K562 (cell line): ENCODE measurements around the gene RPE. TPM values are rescaled to one million over a fixed set of nuclear protein-coding genes. Genes with fewer than 3 reads are reported as not detected.

Source experiments
- CREM ChIP-seq: IDR thresholded peaks from 2 replicates; pipeline ENCODE4 v1.6.1; 2014; ENCODE audit warnings: antibody characterized with exemption, low read depth
- ELF1 ChIP-seq: fragments of 200-800 bp; sonication (Bioruptor generic); IDR thresholded peaks from 2 replicates; pipeline ENCODE4 v1.6.1; 2016; ENCODE audit warnings: missing genetic modification characterization, missing compliant biosample characterization
- ETS2 ChIP-seq: IDR thresholded peaks from 2 replicates; pipeline ENCODE4 v1.6.1; 2016; ENCODE audit warnings: borderline replicate concordance, missing genetic modification characterization, mild to moderate bottlenecking, moderate library complexity, missing compliant biosample characterization; ENCODE audit not compliant: poor library complexity, severe bottlenecking
- IFI16 ChIP-seq: fragments of 250-450 bp; sonication (Bioruptor Pico); IDR thresholded peaks from 2 replicates; pipeline ENCODE4 v2.1.2; 2022; ENCODE audit warnings: mild to moderate bottlenecking, inconsistent platforms
- KAT7 ChIP-seq: sonication (generic); formaldehyde crosslinking; IDR thresholded peaks from 2 replicates; pipeline ENCODE4 v1.8.0; 2022; ENCODE audit warnings: missing genetic modification reagents, mild to moderate bottlenecking, borderline replicate concordance
- MBD2 ChIP-seq: sonication (generic); IDR thresholded peaks from 2 replicates; pipeline ENCODE4 v1.6.1; 2016; ENCODE audit warnings: low read depth, borderline replicate concordance
- TEAD2 ChIP-seq: fragments of 450-650 bp; IDR thresholded peaks from 2 replicates; pipeline ENCODE4 v1.6.1; 2016; ENCODE audit warnings: missing genetic modification characterization, control low read depth, missing compliant biosample characterization
- ZSCAN29 ChIP-seq: fragments of 450-650 bp; IDR thresholded peaks from 2 replicates; pipeline ENCODE4 v1.6.1; 2017
- polyA plus RNA-seq, 8 experiments: library from polyadenylated mRNA; depleted of rRNA in 4 of 8; stranded (reverse) in 5 of 8; unstranded in 3 of 8; fragments of >200 nt; fragmentation: Nextera tagmentation in 2 of 8; fragmentation: Illumina TruSeq in 1 of 8; extraction: Ambion mirVana in 2 of 8; extraction: Trizol in 1 of 8; gene quantifications; 2 replicates each; pipeline versions ENCODE4 v1.2.1 to v1.2.3, GENCODE V29; 2011 to 2014; ENCODE audit warnings: inconsistent platforms in 1 of 8, missing spikeins in 1 of 8
- total RNA-seq, 7 experiments: library from RNA; depleted of rRNA in 6 of 7; stranded (reverse); fragments of >200 nt in 6 of 7; fragmentation: Illumina TruSeq in 2 of 7; extraction: Trizol in 2 of 7; gene quantifications; 2 replicates each; pipeline versions ENCODE4 v1.2.1 to v1.2.3, GENCODE V29; 2011 to 2021; ENCODE audit warnings: low replicate concordance in 1 of 7
- TF ChIP-seq, protein P1 (sequence below): fragments of 450-650 bp; IDR thresholded peaks from 2 replicates; pipeline ENCODE4 v1.6.1; 2018; ENCODE audit not compliant: partially characterized antibody
- TF ChIP-seq, protein P2 (sequence below): fragments of 450-650 bp; IDR thresholded peaks from 2 replicates; pipeline ENCODE4 v1.6.1; 2016; ENCODE audit warnings: mild to moderate bottlenecking, moderate library complexity
- TF ChIP-seq, protein P3 (sequence below): fragments of 450-650 bp; IDR thresholded peaks from 2 replicates; pipeline ENCODE4 v1.6.1; 2016; ENCODE audit warnings: low read depth, mild to moderate bottlenecking, moderate library complexity

The RPE gene
- total and polyA plus RNA-seq, 9 of the 15 experiments (the other 6 are each of a cell fraction or from before 2014, with no cell fraction given) = 33.5 to 65.3 (median 50.4) TPM

DNA sequence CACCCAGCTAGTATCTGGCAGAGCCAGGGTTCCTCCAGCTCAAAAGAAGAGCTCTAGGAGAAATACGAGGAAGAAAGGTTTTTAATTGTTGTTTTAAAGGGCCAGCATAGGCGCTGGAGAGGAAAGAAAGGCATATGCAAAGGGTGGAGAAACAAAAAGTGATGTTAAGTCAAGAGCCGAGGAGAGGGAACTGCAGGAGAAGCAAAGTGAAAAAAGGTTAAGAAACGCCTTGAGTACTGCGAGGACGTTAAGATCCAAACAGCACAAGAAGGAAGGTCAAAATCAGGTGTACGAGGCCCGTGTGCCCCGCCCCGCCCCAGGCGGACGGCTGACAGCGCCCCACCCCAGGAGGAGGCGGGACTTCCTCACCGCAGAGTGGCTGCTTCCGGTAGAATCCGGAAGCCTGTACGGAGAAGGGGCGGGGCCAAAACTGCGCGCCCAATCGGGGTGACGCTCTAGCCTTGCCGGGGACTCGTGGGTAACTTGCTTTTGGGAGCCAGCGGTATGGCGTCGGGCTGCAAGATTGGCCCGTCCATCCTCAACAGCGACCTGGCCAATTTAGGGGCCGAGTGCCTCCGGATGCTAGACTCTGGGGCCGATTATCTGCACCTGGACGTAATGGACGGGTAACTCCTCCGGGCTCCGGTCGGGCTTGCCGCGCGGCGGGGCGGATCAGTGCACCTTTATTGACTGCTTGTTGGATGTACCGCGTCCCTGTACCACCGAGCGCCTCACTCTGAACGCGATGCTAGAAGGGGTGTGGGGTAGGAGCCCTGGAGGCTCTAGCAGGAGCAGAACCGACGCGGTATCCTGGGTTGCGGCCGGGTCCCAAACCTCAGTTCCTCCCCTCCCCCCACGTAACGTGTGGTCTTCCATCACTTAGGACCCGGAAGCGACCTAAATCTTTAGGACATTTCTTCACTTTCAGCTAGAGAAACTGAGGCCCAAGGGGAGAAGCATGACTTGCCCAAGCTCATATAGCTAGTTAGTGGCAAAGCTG, at the start of gene RPE (continued):
- TF ChIP-seq, protein P1, sequence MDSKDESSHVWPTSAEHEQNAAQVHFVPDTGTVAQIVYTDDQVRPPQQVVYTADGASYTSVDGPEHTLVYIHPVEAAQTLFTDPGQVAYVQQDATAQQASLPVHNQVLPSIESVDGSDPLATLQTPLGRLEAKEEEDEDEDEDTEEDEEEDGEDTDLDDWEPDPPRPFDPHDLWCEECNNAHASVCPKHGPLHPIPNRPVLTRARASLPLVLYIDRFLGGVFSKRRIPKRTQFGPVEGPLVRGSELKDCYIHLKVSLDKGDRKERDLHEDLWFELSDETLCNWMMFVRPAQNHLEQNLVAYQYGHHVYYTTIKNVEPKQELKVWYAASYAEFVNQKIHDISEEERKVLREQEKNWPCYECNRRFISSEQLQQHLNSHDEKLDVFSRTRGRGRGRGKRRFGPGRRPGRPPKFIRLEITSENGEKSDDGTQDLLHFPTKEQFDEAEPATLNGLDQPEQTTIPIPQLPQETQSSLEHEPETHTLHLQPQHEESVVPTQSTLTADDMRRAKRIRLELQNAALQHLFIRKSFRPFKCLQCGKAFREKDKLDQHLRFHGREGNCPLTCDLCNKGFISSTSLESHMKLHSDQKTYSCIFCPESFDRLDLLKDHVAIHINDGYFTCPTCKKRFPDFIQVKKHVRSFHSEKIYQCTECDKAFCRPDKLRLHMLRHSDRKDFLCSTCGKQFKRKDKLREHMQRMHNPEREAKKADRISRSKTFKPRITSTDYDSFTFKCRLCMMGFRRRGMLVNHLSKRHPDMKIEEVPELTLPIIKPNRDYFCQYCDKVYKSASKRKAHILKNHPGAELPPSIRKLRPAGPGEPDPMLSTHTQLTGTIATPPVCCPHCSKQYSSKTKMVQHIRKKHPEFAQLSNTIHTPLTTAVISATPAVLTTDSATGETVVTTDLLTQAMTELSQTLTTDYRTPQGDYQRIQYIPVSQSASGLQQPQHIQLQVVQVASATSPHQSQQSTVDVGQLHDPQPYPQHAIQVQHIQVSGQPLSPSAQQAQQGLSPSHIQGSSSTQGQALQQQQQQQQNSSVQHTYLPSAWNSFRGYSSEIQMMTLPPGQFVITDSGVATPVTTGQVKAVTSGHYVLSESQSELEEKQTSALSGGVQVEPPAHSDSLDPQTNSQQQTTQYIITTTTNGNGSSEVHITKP = no peak
- TF ChIP-seq CREM = peak; percentile 46
- TF ChIP-seq ELF1 (tag) = peak; percentile 78
- TF ChIP-seq, protein P2, sequence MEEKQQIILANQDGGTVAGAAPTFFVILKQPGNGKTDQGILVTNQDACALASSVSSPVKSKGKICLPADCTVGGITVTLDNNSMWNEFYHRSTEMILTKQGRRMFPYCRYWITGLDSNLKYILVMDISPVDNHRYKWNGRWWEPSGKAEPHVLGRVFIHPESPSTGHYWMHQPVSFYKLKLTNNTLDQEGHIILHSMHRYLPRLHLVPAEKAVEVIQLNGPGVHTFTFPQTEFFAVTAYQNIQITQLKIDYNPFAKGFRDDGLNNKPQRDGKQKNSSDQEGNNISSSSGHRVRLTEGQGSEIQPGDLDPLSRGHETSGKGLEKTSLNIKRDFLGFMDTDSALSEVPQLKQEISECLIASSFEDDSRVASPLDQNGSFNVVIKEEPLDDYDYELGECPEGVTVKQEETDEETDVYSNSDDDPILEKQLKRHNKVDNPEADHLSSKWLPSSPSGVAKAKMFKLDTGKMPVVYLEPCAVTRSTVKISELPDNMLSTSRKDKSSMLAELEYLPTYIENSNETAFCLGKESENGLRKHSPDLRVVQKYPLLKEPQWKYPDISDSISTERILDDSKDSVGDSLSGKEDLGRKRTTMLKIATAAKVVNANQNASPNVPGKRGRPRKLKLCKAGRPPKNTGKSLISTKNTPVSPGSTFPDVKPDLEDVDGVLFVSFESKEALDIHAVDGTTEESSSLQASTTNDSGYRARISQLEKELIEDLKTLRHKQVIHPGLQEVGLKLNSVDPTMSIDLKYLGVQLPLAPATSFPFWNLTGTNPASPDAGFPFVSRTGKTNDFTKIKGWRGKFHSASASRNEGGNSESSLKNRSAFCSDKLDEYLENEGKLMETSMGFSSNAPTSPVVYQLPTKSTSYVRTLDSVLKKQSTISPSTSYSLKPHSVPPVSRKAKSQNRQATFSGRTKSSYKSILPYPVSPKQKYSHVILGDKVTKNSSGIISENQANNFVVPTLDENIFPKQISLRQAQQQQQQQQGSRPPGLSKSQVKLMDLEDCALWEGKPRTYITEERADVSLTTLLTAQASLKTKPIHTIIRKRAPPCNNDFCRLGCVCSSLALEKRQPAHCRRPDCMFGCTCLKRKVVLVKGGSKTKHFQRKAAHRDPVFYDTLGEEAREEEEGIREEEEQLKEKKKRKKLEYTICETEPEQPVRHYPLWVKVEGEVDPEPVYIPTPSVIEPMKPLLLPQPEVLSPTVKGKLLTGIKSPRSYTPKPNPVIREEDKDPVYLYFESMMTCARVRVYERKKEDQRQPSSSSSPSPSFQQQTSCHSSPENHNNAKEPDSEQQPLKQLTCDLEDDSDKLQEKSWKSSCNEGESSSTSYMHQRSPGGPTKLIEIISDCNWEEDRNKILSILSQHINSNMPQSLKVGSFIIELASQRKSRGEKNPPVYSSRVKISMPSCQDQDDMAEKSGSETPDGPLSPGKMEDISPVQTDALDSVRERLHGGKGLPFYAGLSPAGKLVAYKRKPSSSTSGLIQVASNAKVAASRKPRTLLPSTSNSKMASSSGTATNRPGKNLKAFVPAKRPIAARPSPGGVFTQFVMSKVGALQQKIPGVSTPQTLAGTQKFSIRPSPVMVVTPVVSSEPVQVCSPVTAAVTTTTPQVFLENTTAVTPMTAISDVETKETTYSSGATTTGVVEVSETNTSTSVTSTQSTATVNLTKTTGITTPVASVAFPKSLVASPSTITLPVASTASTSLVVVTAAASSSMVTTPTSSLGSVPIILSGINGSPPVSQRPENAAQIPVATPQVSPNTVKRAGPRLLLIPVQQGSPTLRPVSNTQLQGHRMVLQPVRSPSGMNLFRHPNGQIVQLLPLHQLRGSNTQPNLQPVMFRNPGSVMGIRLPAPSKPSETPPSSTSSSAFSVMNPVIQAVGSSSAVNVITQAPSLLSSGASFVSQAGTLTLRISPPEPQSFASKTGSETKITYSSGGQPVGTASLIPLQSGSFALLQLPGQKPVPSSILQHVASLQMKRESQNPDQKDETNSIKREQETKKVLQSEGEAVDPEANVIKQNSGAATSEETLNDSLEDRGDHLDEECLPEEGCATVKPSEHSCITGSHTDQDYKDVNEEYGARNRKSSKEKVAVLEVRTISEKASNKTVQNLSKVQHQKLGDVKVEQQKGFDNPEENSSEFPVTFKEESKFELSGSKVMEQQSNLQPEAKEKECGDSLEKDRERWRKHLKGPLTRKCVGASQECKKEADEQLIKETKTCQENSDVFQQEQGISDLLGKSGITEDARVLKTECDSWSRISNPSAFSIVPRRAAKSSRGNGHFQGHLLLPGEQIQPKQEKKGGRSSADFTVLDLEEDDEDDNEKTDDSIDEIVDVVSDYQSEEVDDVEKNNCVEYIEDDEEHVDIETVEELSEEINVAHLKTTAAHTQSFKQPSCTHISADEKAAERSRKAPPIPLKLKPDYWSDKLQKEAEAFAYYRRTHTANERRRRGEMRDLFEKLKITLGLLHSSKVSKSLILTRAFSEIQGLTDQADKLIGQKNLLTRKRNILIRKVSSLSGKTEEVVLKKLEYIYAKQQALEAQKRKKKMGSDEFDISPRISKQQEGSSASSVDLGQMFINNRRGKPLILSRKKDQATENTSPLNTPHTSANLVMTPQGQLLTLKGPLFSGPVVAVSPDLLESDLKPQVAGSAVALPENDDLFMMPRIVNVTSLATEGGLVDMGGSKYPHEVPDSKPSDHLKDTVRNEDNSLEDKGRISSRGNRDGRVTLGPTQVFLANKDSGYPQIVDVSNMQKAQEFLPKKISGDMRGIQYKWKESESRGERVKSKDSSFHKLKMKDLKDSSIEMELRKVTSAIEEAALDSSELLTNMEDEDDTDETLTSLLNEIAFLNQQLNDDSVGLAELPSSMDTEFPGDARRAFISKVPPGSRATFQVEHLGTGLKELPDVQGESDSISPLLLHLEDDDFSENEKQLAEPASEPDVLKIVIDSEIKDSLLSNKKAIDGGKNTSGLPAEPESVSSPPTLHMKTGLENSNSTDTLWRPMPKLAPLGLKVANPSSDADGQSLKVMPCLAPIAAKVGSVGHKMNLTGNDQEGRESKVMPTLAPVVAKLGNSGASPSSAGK = no peak
- TF ChIP-seq, protein P3, sequence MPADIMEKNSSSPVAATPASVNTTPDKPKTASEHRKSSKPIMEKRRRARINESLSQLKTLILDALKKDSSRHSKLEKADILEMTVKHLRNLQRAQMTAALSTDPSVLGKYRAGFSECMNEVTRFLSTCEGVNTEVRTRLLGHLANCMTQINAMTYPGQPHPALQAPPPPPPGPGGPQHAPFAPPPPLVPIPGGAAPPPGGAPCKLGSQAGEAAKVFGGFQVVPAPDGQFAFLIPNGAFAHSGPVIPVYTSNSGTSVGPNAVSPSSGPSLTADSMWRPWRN = no peak
- no peak for TF ChIP-seq ZSCAN29
- TF ChIP-seq KAT7 (CRISPR knock-in tag) = no peak
- TF ChIP-seq MBD2 = no peak; the same call in 1 of the 2 replicates
- TF ChIP-seq TEAD2 (tag) = no peak
- no peak for TF ChIP-seq IFI16 (CRISPR knock-in tag)
- TF ChIP-seq ETS2 (tag) = no peak
